Lower lobe of right lung (tissue), 2 donors: ENCODE data around the gene CD300A. TPM values are rescaled to one million over a fixed set of nuclear protein-coding genes. Genes with fewer than 3 reads are reported as not detected.
"Not testable (repeated sequence)": the region's sequence is repeated elsewhere in the genome, so short reads cannot be mapped to it uniquely, and the experiment has no call there.

Experiments
- ATAC-seq, 2 donors: fragments of 200-7000 bp; cut with Tn5 transposase; one replicate each; pipeline ENCODE4 v1.9.1; 2020 to 2022; ENCODE audit warnings: mild to moderate bottlenecking in 2 of 2, moderate library complexity in 2 of 2
- DNase-seq: peaks from one replicate; pipeline ENCODE4 v3.0.0-alpha.2; 2020
- H3K27ac ChIP-seq: fragments of 200-600 bp; one replicate; pipeline ENCODE4 v1.8.0; 2022
- H3K27me3 ChIP-seq: fragments of 200-600 bp; one replicate; pipeline ENCODE4 v1.8.0; 2022; ENCODE audit warnings: low read depth
- H3K36me3 ChIP-seq: fragments of 200-600 bp; one replicate; pipeline ENCODE4 v1.8.0; 2022; ENCODE audit warnings: mild to moderate bottlenecking
- H3K4me1 ChIP-seq: fragments of 200-600 bp; one replicate; pipeline ENCODE4 v1.8.0; 2022
- H3K4me3 ChIP-seq: fragments of 200-600 bp; one replicate; pipeline ENCODE4 v1.8.0; 2022; ENCODE audit warnings: mild to moderate bottlenecking
- H3K9me3 ChIP-seq: fragments of 200-600 bp; one replicate; pipeline ENCODE4 v1.8.0; 2022
- intact Hi-C: fragments of 100-400 bp; cut with DNase I; formaldehyde crosslinking; loops from one replicate; pipeline ENCODE4 v1.11.0; 2022
- total RNA-seq: library from RNA; stranded (reverse); fragmentation: NEBNext Ultra II Directional; extraction: Animal tissue kit (Norgen Biotek cat#: 25700); gene quantifications from one replicate; pipeline ENCODE4 v1.2.1, GENCODE V29; 2021
- TF ChIP-seq, protein P1 (sequence below): fragments of 200-600 bp; IDR thresholded peaks from one replicate; pipeline ENCODE4 v1.8.0; 2022; ENCODE audit warnings: antibody characterized with exemption, mild to moderate bottlenecking
- donor health status: DM: no; HTN: yes; CAD: no; lungs with severe emphysema.

The CD300A gene
- total RNA-seq, 1 donor from 2014 or later: 27.8 TPM

DNA sequence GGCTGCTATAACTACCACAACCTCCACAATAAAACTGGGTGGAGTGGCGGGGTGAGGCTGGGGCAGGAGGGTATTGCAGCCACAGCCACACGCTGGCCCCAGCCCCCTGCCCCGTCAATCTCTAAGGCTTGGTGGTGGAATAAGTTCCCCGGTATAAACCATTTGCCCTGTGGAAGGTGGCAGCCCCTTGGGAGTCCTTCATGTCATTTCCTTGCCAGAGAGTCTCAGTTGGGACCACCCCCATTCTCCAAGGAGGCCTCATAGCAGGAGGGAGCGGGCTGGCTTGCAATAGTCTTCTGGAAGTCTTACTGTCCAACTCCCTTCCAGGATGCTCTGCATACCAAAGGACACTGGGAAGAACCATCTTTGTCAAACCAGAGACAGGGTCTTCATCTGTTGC is 19.4 kb downstream of the CD300A start:
- no peak for ATAC-seq
- TF ChIP-seq, protein P1, sequence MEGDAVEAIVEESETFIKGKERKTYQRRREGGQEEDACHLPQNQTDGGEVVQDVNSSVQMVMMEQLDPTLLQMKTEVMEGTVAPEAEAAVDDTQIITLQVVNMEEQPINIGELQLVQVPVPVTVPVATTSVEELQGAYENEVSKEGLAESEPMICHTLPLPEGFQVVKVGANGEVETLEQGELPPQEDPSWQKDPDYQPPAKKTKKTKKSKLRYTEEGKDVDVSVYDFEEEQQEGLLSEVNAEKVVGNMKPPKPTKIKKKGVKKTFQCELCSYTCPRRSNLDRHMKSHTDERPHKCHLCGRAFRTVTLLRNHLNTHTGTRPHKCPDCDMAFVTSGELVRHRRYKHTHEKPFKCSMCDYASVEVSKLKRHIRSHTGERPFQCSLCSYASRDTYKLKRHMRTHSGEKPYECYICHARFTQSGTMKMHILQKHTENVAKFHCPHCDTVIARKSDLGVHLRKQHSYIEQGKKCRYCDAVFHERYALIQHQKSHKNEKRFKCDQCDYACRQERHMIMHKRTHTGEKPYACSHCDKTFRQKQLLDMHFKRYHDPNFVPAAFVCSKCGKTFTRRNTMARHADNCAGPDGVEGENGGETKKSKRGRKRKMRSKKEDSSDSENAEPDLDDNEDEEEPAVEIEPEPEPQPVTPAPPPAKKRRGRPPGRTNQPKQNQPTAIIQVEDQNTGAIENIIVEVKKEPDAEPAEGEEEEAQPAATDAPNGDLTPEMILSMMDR: no peak
- no peak for DNase-seq
- intact Hi-C loops: no loop called here
- no peaks in the 10 kb centered on the region for H3K4me1 ChIP-seq
- H3K36me3 ChIP-seq: peaks cover 9% of the 10 kb centered on the region
- H3K9me3 ChIP-seq: no peaks in the 10 kb centered on the region
- H3K27ac ChIP-seq: no peak overlapping the region
- H3K27me3 ChIP-seq: peaks cover 4% of the 10 kb centered on the region
- no peak overlapping the region for H3K4me3 ChIP-seq

DNA sequence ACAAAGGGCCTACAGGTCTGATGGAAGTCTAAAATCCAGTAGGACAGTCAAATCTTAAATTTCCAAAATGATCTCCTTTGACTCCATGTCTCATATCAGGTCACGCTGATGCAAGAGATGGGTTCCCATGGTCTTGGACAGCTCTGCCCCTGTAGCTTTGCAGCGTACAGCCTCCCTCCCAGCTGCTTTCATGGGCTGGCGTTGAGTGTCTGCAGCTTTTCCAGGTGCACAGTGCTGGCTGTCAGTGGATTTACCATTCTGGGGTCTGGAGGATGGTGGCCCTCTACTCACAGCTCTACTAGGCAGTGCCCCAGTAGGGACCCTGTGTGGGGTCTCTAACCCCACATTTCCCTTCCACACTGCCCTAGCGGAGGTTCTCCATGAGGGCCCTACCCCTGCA is 21.8 kb downstream of the CD300A start:
- H3K36me3 ChIP-seq: not testable (repeated sequence)

DNA sequence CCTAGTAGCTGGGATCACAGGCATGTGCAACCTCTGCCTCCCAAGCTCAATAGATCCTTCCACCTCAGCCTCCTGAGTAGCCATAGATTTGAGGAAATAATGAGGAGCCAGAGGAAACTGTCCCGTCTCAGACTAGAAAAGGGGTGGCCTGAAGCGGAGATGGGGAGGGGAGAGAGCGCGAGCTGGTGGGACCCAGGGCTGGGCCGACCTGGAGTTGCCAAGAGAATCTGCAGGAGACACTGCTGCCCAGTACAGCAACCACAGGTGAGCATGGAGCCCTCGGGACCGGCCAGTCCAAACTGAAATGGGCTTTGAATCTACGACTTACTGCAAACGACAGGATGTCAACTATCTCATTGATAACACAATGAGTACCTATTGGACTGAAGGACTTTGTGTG is 24.3 kb downstream of the CD300A start:
- TF ChIP-seq, protein P1: no peak
- Histone ChIP-seq H3K4me1 (peaks cover 8% of the 10 kb centered on the region), H3K4me3 (no peak overlapping the region), H3K27me3 (no peaks in the 10 kb centered on the region), H3K36me3 (no peaks in the 10 kb centered on the region), H3K9me3 (no peaks in the 10 kb centered on the region), H3K27ac (no peak overlapping the region)
- intact Hi-C loops: no loop called here
- ATAC-seq: no peak
- DNase-seq: no peak

More for the DNA sequence above, 21.8 kb downstream of the CD300A start:
- H3K4me3 ChIP-seq, H3K27me3 ChIP-seq, H3K4me1 ChIP-seq, ATAC-seq, H3K27ac ChIP-seq, intact Hi-C loops, DNase-seq, H3K9me3 ChIP-seq: not testable (repeated sequence)

DNA sequence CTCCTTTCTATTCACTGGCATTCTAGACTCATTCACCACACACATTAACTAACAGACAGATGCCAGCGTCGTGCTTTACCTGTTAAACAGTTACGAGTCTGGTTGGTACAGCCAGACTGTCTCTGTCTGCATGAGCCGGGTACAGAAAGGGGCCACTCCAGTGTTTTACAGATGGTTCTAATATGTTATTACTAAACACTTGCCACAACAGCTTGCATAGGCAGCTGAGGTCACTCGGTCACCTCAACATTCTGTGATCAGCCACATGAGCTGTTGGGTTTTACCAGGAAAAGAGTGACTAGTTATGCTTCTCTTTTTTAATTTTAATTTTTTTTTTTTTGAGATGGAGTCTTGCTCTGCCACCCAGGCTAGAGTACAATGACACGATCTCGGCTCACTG is 25.2 kb downstream of the CD300A start:
- Histone ChIP-seq H3K4me1 (peaks cover 8% of the 10 kb centered on the region), H3K36me3 (no peaks in the 10 kb centered on the region), H3K9me3 (no peaks in the 10 kb centered on the region), H3K27ac (no peak overlapping the region), H3K27me3 (no peaks in the 10 kb centered on the region), H3K4me3 (no peak overlapping the region)
- intact Hi-C loops: no loop called here
- TF ChIP-seq, protein P1: no peak
- DNase-seq: no peak
- ATAC-seq: peak; percentile 29 to 43

DNA sequence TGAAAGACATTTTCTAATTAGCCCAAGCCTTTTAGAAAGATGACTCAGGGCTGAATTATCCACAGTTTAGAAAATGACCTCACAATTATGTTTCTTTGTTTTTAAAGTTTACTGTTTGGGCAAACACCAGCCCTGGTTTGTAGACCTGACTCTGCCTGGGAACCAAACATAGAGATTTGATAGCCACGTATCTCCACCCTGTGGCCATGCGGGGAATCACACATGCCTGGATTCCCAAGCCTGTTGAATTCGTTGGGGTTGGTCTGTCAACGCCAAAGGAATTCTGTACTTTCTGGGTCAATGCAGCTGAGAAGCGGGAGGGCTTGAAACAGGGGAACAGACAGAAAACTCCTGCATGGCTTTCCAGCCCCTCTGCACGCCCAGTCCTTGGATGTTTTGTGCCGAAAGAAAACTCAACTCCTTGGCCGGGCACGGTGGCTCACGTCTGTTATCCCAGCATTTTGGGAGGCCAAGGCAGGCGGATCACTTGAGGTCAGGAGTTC is 26.9 kb downstream of the CD300A start:
- Histone ChIP-seq H3K4me1 (peaks cover 8% of the 10 kb centered on the region), H3K9me3 (no peaks in the 10 kb centered on the region), H3K27ac (no peak overlapping the region), H3K36me3 (no peaks in the 10 kb centered on the region), H3K27me3 (no peaks in the 10 kb centered on the region), H3K4me3 (no peak overlapping the region)
- peak; percentile 70 for DNase-seq
- TF ChIP-seq, protein P1: peak; percentile 94
- intact Hi-C loops: no loop called here
- ATAC-seq: peak; percentile 87 to 90

DNA sequence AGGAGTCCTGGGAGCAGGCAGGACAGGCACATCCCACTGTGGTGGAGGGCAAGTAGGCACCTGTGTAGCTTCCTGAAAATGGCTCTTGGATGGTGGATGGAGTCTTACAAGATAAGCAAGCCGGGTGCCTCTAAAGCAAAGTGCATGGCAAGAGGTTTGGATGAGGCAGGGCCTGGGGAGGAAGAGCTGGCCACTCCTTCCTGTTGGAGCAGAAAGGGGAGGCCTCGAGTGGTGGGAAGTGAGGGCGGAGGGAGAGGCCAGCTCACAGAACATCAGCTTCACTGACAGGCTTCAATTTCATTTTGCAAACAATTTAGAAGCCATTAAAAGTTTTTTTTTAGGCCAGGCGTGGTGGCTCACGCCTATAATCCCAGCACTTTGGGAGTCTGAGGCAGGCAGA is 31.0 kb downstream of the CD300A start:
- DNase-seq: no peak
- Histone ChIP-seq H3K27me3 (no peaks in the 10 kb centered on the region), H3K36me3 (no peaks in the 10 kb centered on the region), H3K27ac (no peak overlapping the region), H3K4me3 (no peak overlapping the region), H3K9me3 (no peaks in the 10 kb centered on the region), H3K4me1 (no peaks in the 10 kb centered on the region)
- TF ChIP-seq, protein P1: no peak
- intact Hi-C loops: no loop called here
- ATAC-seq: no peak
